ENCODE data around the gene LRP8. TPM values are rescaled to one million over a fixed set of nuclear protein-coding genes. Genes with fewer than 3 reads are reported as not detected.

LRP8 gene
- polyA plus RNA-seq, 1 donor: 4.1 TPM

DNA sequence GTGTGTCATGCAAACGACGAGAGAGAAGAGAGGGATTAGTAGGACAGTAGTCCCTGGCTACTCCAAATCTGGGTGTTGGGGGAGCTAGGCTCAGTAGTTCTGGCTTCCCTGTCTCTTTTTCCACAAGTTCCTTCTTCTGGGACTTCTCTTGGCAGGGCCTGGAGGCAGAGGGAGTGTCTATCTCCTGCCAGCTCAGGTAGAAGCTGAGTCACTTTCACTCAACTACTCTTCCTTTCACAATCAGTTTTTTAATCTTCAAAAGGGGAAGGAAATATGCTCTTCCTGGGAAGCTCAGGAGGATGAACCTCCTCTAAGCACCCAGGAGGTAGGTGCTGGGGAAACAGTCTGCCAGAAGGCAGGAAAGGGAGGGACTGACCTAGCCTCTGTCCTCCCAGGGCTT lies 54.3 kb downstream of the LRP8 start:
- no CpG with 5 or more reads among the region's 2 CpGs for WGBS (ENCODE audit: insufficient coverage, low lambda C conversion rate)
- no peaks in the 10 kb centered on the region for H3K4me1 ChIP-seq (ENCODE audit: control insufficient read depth, insufficient read depth, low read length)
- H3K36me3 ChIP-seq (ENCODE audit: control insufficient read depth, insufficient read depth, low read length): no peaks in the 10 kb centered on the region
- H3K4me3 ChIP-seq (ENCODE audit: low read length): no peak overlapping the region
- no peak for DNase-seq
- no peaks in the 10 kb centered on the region for H3K9me3 ChIP-seq (ENCODE audit: control insufficient read depth, low read depth, low read length)
- H3K27me3 ChIP-seq (ENCODE audit: control insufficient read depth, insufficient read depth, low read length): no peaks in the 10 kb centered on the region
- no peak overlapping the region for H3K27ac ChIP-seq (ENCODE audit: low read length)

DNA sequence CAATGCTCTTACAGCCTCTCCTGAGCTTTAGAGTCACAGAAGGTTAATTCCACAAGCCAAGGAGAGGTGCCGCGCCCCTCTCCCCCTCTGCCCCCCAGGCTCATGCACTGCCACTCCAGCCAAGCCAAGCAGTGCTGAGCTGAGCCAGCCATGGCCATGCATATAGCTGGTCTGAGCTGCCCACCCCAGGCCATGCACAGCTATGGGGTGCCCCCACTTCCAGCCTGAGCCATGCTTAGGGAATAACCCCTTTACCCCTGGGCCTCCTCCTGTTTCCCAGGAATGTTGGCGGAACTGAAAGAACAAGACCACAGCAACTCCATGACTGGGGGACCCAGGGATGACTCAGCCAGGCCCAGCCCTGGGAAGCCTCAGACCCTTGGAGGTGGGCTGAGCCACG lies 55.5 kb downstream of the LRP8 start:
- Histone ChIP-seq H3K27me3 (ENCODE audit: control insufficient read depth, insufficient read depth, low read length) (no peaks in the 10 kb centered on the region), H3K9me3 (ENCODE audit: control insufficient read depth, low read depth, low read length) (no peaks in the 10 kb centered on the region), H3K4me1 (ENCODE audit: control insufficient read depth, insufficient read depth, low read length) (no peaks in the 10 kb centered on the region), H3K27ac (ENCODE audit: low read length) (no peak overlapping the region), H3K4me3 (ENCODE audit: low read length) (no peak overlapping the region), H3K36me3 (ENCODE audit: control insufficient read depth, insufficient read depth, low read length) (no peaks in the 10 kb centered on the region)
- DNase-seq: no peak
- WGBS (ENCODE audit: insufficient coverage, low lambda C conversion rate): no CpG with 5 or more reads among the region's 4 CpGs

DNA sequence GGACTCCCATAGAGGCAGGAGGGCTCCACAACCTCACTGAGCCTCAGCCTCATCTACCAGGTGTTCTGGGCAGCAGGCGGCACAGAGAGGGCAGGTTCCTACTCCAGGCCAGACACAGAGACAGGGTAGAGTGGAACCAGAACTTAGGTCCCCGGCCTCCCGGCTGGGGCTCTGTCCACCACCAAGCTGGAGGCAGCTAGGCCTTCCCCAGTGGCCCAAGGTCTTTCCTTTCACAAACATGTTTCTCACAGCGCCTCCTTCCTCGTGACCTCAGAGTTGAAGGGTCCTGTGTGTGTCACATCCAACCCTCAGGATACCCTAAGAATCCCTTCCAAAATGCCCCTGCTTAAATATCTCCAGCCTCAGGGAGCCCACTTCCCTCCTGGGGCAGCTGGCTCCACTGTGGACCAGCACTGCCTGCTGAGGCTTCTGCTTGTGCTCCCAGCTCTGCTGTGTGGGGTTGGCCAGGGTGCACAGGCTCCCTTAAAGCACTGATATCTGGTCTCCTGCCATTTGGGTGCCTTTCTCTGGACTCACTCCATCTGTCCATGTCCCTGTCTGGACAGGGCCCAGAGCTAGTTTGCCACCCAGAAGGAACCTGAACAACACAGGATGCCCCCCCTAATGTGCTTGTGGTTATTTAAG lies 56.3 kb downstream of the LRP8 start:
- no peaks in the 10 kb centered on the region for H3K36me3 ChIP-seq (ENCODE audit: control insufficient read depth, insufficient read depth, low read length)
- no CpG with 5 or more reads among the region's 5 CpGs for WGBS (ENCODE audit: insufficient coverage, low lambda C conversion rate)
- H3K27ac ChIP-seq (ENCODE audit: low read length): no peak overlapping the region
- DNase-seq: no peak
- H3K27me3 ChIP-seq (ENCODE audit: control insufficient read depth, insufficient read depth, low read length): no peaks in the 10 kb centered on the region
- no peak overlapping the region for H3K4me3 ChIP-seq (ENCODE audit: low read length)
- no peaks in the 10 kb centered on the region for H3K4me1 ChIP-seq (ENCODE audit: control insufficient read depth, insufficient read depth, low read length)
- no peaks in the 10 kb centered on the region for H3K9me3 ChIP-seq (ENCODE audit: control insufficient read depth, low read depth, low read length)

DNA sequence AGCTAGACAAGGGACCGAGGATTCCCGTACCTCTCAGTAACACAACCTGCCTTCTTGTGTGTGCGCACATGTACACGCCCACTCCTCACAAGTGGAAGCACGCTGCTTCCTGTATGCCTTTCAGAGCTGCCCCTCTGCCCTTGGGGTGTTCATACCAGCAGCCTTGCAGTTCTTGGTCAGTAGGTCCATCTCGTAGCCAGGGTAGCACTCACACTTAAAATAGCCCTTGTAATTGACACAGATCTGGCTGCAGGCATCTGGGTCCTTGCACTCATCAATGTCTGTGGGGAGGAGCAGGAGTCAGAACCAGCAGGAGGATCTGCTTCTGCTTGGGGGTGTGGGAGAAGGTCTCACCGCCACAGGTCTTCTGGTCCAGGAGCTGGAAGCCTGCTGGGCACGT lies 57.0 kb downstream of the LRP8 start:
- Histone ChIP-seq H3K36me3 (ENCODE audit: control insufficient read depth, insufficient read depth, low read length) (no peaks in the 10 kb centered on the region), H3K27me3 (ENCODE audit: control insufficient read depth, insufficient read depth, low read length) (no peaks in the 10 kb centered on the region), H3K9me3 (ENCODE audit: control insufficient read depth, low read depth, low read length) (no peaks in the 10 kb centered on the region), H3K4me1 (ENCODE audit: control insufficient read depth, insufficient read depth, low read length) (no peaks in the 10 kb centered on the region), H3K27ac (ENCODE audit: low read length) (no peak overlapping the region), H3K4me3 (ENCODE audit: low read length) (no peak overlapping the region)
- no peak for DNase-seq
- no CpG with 5 or more reads among the region's 8 CpGs for WGBS (ENCODE audit: insufficient coverage, low lambda C conversion rate)

DNA sequence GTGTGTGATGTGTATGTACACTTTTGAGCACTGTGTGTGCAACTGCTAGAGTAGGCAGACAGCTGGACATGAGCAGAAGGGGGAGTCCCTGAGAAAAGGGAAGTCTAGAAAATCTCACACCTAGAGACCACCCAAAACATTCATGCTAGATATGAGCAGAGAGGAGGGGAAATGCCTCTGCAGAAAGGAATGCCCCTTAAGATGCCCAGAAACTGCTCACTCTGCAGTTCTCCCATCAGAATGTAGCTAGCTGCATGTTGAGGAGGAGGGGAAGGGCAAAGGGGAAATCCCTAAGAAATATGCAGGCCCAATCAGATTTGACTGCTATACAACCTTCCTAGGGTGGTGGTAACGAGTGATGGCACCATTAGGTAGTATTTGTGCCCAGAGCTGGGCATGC lies 57.8 kb downstream of the LRP8 start:
- Histone ChIP-seq H3K27me3 (ENCODE audit: control insufficient read depth, insufficient read depth, low read length) (no peaks in the 10 kb centered on the region), H3K4me1 (ENCODE audit: control insufficient read depth, insufficient read depth, low read length) (no peaks in the 10 kb centered on the region), H3K36me3 (ENCODE audit: control insufficient read depth, insufficient read depth, low read length) (no peaks in the 10 kb centered on the region), H3K27ac (ENCODE audit: low read length) (no peak overlapping the region), H3K4me3 (ENCODE audit: low read length) (no peak overlapping the region), H3K9me3 (ENCODE audit: control insufficient read depth, low read depth, low read length) (no peaks in the 10 kb centered on the region)
- no peak for DNase-seq
- 60% methylated on average over 1 of the region's 1 CpG for WGBS (ENCODE audit: insufficient coverage, low lambda C conversion rate)

DNA sequence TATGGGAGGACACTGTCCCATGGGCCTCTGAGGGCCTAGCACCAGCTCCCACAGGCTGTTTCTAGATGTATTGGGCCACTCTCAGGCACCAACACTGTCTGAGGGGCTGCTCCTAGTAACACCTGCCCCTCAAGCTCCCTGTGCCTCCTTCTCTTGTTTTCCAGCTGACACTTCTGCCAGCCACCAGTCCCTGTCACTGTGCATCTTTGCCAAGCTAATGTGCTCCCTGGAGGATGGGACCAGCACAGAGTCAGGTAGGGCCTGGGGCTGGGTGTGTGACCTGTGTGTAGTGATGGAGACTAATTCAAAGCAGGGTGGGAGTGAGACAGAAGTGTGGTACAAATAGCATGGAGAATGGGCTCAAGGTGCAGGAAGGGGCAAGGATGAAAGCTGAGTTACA lies 60.1 kb downstream of the LRP8 start:
- no peaks in the 10 kb centered on the region for H3K27me3 ChIP-seq (ENCODE audit: control insufficient read depth, insufficient read depth, low read length)
- no peaks in the 10 kb centered on the region for H3K36me3 ChIP-seq (ENCODE audit: control insufficient read depth, insufficient read depth, low read length)

DNA sequence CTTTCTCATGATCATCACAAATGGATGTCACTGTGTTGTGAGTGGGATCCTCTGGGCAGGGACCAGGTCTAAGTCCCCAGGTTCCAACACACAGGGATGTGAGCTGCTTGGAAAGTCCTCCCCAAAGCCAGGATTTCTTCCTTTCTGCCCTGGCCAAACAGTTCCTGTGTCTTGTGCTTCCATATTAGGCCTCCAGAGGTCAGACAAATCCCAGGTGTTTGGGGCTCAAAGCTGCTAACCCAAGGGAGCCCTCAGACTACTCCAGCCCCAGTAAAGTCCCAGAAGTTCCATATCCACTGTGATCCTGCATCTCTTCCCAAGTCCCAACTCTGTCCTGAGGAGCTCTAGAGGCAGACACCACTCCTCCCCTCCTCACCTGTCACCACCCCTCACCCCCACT lies 61.8 kb downstream of the LRP8 start:
- H3K36me3 ChIP-seq (ENCODE audit: control insufficient read depth, insufficient read depth, low read length): no peaks in the 10 kb centered on the region
- DNase-seq: no peak
- H3K27me3 ChIP-seq (ENCODE audit: control insufficient read depth, insufficient read depth, low read length): no peaks in the 10 kb centered on the region
- H3K27ac ChIP-seq (ENCODE audit: low read length): no peak overlapping the region
- H3K4me3 ChIP-seq (ENCODE audit: low read length): no peak overlapping the region
- no peaks in the 10 kb centered on the region for H3K4me1 ChIP-seq (ENCODE audit: control insufficient read depth, insufficient read depth, low read length)
- no peaks in the 10 kb centered on the region for H3K9me3 ChIP-seq (ENCODE audit: control insufficient read depth, low read depth, low read length)

More for the DNA sequence above, 60.1 kb downstream of the LRP8 start:
- H3K4me3 ChIP-seq (ENCODE audit: low read length): no peak overlapping the region
- H3K4me1 ChIP-seq (ENCODE audit: control insufficient read depth, insufficient read depth, low read length): no peaks in the 10 kb centered on the region
- no peak overlapping the region for H3K27ac ChIP-seq (ENCODE audit: low read length)
- no peaks in the 10 kb centered on the region for H3K9me3 ChIP-seq (ENCODE audit: control insufficient read depth, low read depth, low read length)
- DNase-seq: no peak

DNA sequence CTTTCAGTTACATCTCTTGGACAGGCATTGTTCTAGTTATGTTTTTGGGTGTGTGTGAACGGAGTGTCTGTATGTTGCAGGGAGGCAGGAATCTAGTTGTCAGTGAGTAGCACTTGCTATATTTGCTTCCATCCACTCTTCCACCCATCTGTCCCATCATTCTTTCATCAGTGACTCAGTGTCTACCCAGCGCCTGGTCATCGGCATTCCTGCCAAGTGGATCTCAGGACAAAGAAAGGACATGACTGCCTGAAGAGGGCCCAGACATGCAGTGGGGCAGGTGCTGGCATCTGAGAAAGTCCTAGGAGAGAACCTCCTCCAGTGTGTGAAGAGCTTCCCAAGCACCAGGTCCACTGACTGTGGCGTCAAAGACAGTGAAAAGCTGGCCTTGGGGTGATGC lies 62.3 kb downstream of the LRP8 start:
- DNase-seq: no peak
- no peaks in the 10 kb centered on the region for H3K36me3 ChIP-seq (ENCODE audit: control insufficient read depth, insufficient read depth, low read length)
- H3K9me3 ChIP-seq (ENCODE audit: control insufficient read depth, low read depth, low read length): no peaks in the 10 kb centered on the region
- no peaks in the 10 kb centered on the region for H3K4me1 ChIP-seq (ENCODE audit: control insufficient read depth, insufficient read depth, low read length)
- no CpG with 5 or more reads among the region's 4 CpGs for WGBS (ENCODE audit: insufficient coverage, low lambda C conversion rate)
- H3K27ac ChIP-seq (ENCODE audit: low read length): no peak overlapping the region
- no peaks in the 10 kb centered on the region for H3K27me3 ChIP-seq (ENCODE audit: control insufficient read depth, insufficient read depth, low read length)
- H3K4me3 ChIP-seq (ENCODE audit: low read length): no peak overlapping the region

DNA sequence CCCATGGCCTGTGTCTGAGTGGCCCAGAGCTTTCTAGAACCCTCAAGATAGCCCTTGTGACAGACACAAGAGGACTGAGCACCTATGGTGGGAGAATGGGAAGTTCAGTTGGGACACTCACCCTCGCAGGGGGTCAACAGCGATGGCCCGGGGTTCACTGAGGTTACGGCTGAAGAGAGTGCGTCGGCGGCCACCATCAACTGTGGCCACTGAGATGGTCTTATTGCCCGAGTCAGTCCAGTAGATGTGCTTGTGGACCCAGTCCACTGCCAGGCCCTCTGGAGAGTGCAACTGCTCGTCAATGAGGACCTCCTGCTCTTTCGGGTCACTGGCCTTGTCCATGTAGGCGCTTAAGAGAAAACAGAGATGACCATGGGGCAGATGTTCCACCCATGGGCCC lies 63.8 kb downstream of the LRP8 start:
- Histone ChIP-seq H3K36me3 (ENCODE audit: control insufficient read depth, insufficient read depth, low read length) (no peaks in the 10 kb centered on the region), H3K4me3 (ENCODE audit: low read length) (no peak overlapping the region), H3K9me3 (ENCODE audit: control insufficient read depth, low read depth, low read length) (no peaks in the 10 kb centered on the region), H3K27me3 (ENCODE audit: control insufficient read depth, insufficient read depth, low read length) (no peaks in the 10 kb centered on the region), H3K27ac (ENCODE audit: low read length) (no peak overlapping the region), H3K4me1 (ENCODE audit: control insufficient read depth, insufficient read depth, low read length) (no peaks in the 10 kb centered on the region)
- no CpG with 5 or more reads among the region's 11 CpGs for WGBS (ENCODE audit: insufficient coverage, low lambda C conversion rate)
- DNase-seq: no peak

DNA sequence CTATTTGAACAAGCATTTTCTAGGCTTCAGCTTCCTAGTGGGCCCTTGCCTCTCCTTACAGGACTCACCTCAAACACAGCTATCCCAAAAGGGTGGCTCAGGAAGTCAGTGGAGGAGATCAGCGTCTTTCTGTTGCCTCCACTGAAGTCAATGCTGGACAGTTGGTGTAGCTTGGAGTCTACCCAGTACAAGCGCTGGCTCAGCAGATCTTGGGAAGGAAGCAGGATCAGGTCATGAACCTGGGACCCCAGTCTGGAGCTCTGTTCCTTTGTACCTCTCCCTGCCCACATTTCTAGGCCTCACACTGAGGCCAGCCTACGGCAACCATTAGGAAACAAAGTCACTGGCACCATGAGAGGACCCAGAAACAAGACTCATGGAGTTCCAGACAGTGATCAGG lies 65.9 kb downstream of the LRP8 start:
- no peak for DNase-seq
- no peaks in the 10 kb centered on the region for H3K27me3 ChIP-seq (ENCODE audit: control insufficient read depth, insufficient read depth, low read length)
- H3K27ac ChIP-seq (ENCODE audit: low read length): no peak overlapping the region
- no peaks in the 10 kb centered on the region for H3K36me3 ChIP-seq (ENCODE audit: control insufficient read depth, insufficient read depth, low read length)
- peaks cover 4% of the 10 kb centered on the region for H3K4me1 ChIP-seq (ENCODE audit: control insufficient read depth, insufficient read depth, low read length)
- WGBS (ENCODE audit: insufficient coverage, low lambda C conversion rate): no CpG with 5 or more reads among the region's 3 CpGs
- no peaks in the 10 kb centered on the region for H3K9me3 ChIP-seq (ENCODE audit: control insufficient read depth, low read depth, low read length)
- H3K4me3 ChIP-seq (ENCODE audit: low read length): no peak overlapping the region

DNA sequence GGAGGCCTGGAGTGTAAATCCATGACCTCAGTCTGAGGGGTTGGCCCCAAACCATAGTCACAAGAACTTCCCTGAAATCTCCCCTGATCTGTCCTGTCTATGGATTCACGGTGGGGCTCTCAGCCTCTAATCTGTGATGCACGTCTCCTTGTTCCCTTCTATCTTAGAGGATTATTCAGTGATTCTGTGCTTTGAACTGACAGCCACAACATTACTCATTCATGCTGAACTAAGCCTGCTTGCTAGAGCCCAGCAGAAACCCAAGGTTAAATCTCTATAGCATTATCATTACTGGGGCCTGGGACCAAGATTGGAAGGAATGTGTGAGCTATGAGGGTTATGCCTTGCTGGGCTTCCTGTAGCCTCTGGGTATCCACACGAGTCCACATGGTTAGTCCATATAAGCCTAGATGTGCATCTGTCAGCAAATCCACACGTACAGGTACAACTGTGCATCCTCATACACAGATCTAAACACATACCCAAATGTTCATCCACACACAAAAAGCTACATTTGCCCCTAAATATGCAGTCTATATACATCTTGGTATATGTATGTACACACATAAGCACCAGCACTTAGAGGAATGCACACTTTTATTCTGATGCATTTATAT lies 67.1 kb downstream of the LRP8 start:
- no peak overlapping the region for H3K27ac ChIP-seq (ENCODE audit: low read length)

More for the DNA sequence above, 67.1 kb downstream of the LRP8 start:
- no peak for DNase-seq
- Histone ChIP-seq H3K27me3 (ENCODE audit: control insufficient read depth, insufficient read depth, low read length) (no peaks in the 10 kb centered on the region), H3K36me3 (ENCODE audit: control insufficient read depth, insufficient read depth, low read length) (no peaks in the 10 kb centered on the region), H3K4me1 (ENCODE audit: control insufficient read depth, insufficient read depth, low read length) (peaks cover 6% of the 10 kb centered on the region), H3K9me3 (ENCODE audit: control insufficient read depth, low read depth, low read length) (no peaks in the 10 kb centered on the region), H3K4me3 (ENCODE audit: low read length) (no peak overlapping the region)
- no CpG with 5 or more reads among the region's 4 CpGs for WGBS (ENCODE audit: insufficient coverage, low lambda C conversion rate)
